Aorta (tissue), 5 donors: ENCODE results near the gene SLC35A5. TPM values are rescaled to one million over a fixed set of nuclear protein-coding genes. Genes with fewer than 3 reads are reported as not detected.

Source experiments
- ATAC-seq: fragments of 200-7000 bp; cut with Tn5 transposase; one replicate; pipeline ENCODE4 v1.9.1; 2022; ENCODE audit warnings: moderate library complexity; ENCODE audit not compliant: low FRiP score
- DNase-seq, 2 donors: peaks; one replicate each; pipeline ENCODE4 v3.0.0-alpha.2; 2020
- H3K27ac ChIP-seq, 2 donors: one replicate each; pipeline ENCODE4 v1.5.1; 2013; ENCODE audit warnings: low read length in 2 of 2, mild to moderate bottlenecking in 2 of 2, moderate library complexity in 2 of 2, control low read depth in 1 of 2, inconsistent platforms in 1 of 2, low read depth in 1 of 2
- H3K27me3 ChIP-seq, 2 donors: one replicate each; pipeline ENCODE4 v1.6.1; 2013; ENCODE audit warnings: control low read depth in 1 of 2, low read length in 1 of 2, mild to moderate bottlenecking in 1 of 2, moderate library complexity in 1 of 2; ENCODE audit not compliant: insufficient read depth in 2 of 2, control insufficient read depth in 1 of 2
- H3K36me3 ChIP-seq, 2 donors: one replicate each; pipeline ENCODE4 v1.6.1; 2013; ENCODE audit warnings: control low read depth in 1 of 2, low read length in 1 of 2, mild to moderate bottlenecking in 1 of 2; ENCODE audit not compliant: insufficient read depth in 2 of 2, control insufficient read depth in 1 of 2
- H3K4me1 ChIP-seq, 2 donors: one replicate each; pipeline ENCODE4 v1.6.1; 2013; ENCODE audit warnings: low read length in 2 of 2, control low read depth in 1 of 2, mild to moderate bottlenecking in 1 of 2, moderate library complexity in 1 of 2; ENCODE audit not compliant: insufficient read depth in 2 of 2, control insufficient read depth in 1 of 2
- H3K4me3 ChIP-seq, 2 donors: one replicate each; pipeline ENCODE4 v1.5.1; 2013; ENCODE audit warnings: low read length in 2 of 2, control low read depth in 1 of 2, mild to moderate bottlenecking in 1 of 2
- H3K9me3 ChIP-seq: one replicate; pipeline ENCODE4 v1.6.1; 2013; ENCODE audit warnings: mild to moderate bottlenecking, low read length; ENCODE audit not compliant: control insufficient read depth
- WGBS, 2 donors: extraction: QIAGEN DNeasy Blood & Tissue Kit; methylation state at CpG; one replicate each; pipeline ENCODE4 v1.1.7; 2013; 5-methylcytosine and 5-hydroxymethylcytosine counted together
- intact Hi-C, 2 donors: fragments of 100-400 bp; cut with DNase I; formaldehyde crosslinking; loops; one replicate each; pipeline versions ENCODE4 v1.14.2 to v1.15.0; 2022
- polyA plus RNA-seq, 2 donors: library from polyadenylated mRNA; stranded (reverse); fragments of 200-250 nt; gene quantifications; one replicate each; pipeline ENCODE4 v1.2.3, GENCODE V29; 2013
- total RNA-seq, 2 donors: library from RNA; stranded (reverse); fragmentation: NEBNext Ultra II Directional; extraction: Animal tissue kit (Norgen Biotek cat#: 25700); gene quantifications; one replicate each; pipeline ENCODE4 v1.2.1, GENCODE V29; 2021
- donor health status: healthy with polysubstance abuse.
- donor health status: Bipolar disorder and iron deficiency.
- donor health status: DM: no; HTN: no; CAD: no.
- donor health status: DM: no; HTN: no; CAD: no.
- donor health status: DM: yes; HTN: yes; CAD: no.

The SLC35A5 gene
- total and polyA plus RNA-seq, 4 donors: 10.0 to 30.5 (median 25.4) TPM

DNA sequence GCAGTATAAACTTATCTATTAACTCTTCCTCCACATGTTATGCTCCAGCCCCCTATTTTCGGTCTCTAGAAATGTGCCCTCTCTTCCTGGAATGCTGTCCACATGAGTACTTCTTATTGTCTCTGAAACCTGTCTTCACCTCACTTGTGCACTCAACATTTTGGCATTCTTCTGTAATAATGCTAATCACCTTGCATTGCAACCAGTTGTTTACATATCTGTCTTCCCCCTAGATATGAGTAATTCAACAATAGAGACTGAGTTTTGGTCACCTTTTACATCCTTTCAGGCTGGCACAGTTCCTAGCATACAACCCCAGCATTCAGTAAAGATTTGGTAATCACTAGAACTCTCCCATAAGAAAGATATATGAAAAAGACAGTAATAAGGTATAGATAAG is 61.9 kb downstream of the SLC35A5 start:
- ATAC-seq (no peak), DNase-seq (no peak)
- intact Hi-C loops: no loop called here
- Histone ChIP-seq H3K36me3 (peaks cover 0 to 3% of the 10 kb centered on the region in 2 donors), H3K4me3 (no peak overlapping the region), H3K27me3 (no peaks in the 10 kb centered on the region), H3K9me3 (no peaks in the 10 kb centered on the region), H3K27ac (no peak overlapping the region), H3K4me1 (peaks cover 0 to 5% of the 10 kb centered on the region in 2 donors)
- 96 to 100% methylated on average over 1 of the region's 1 CpG for WGBS, 2 donors

DNA sequence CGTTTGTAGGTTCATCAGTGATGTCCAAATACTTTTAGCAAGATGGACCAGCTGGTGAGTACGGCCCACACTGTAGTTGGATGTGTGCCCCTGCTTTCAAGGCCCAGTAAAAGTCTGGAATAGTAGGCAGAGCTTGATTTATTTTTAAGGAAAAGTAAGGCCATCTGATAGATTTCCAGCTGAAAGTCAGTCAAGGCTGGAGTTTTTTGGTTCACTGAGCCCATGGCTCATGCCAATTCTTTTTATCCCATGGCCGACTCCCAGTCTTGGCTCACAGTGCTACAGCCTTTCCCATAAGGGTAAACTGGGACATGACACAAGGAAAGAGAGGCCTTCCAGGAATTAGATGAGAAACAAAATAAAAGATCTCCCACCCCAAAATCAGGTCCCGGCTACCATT is 65.6 kb downstream of the SLC35A5 start:
- Histone ChIP-seq H3K9me3 (no peaks in the 10 kb centered on the region), H3K27me3 (no peaks in the 10 kb centered on the region), H3K27ac (peak overlapping the region in 1 of 2 donors; percentile 49), H3K4me1 (peaks cover 0 to 5% of the 10 kb centered on the region in 2 donors), H3K36me3 (peaks cover 0 to 3% of the 10 kb centered on the region in 2 donors), H3K4me3 (no peak overlapping the region)
- WGBS, 2 donors: 3 to 8% methylated on average over 4 of the region's 4 CpGs
- peak in 1 of 2 donors; percentile 58 for DNase-seq
- ATAC-seq: peak; percentile 69
- intact Hi-C loops: no loop called here

DNA sequence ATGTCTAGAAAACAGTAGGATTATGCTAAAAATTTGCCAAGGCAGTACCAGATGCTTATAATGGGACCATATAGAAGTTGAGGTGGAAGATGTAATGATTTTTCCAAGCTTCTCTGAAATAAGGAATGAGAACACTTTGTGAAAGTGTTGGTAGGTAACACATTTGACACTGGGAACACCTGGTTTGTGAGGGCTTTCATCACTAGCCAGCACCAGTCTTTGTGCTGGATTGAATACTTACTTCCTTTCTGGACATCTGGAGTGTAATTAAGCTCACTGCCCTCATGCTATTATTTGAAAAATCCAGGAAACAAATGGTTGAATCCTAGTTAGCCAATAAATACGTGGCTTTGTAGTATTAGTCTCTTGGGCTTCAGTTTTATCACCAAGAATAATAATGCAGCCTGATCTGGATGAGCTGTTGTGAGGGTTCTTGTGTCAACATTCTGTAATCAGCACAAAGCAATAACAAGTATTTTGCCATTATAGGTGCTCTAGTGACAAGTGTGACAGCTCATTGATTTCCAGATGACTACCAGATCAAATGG is 66.1 kb downstream of the SLC35A5 start:
- Histone ChIP-seq H3K27ac (peak overlapping the region in 1 of 2 donors; percentile 49), H3K4me3 (no peak overlapping the region), H3K9me3 (no peaks in the 10 kb centered on the region), H3K27me3 (no peaks in the 10 kb centered on the region), H3K4me1 (peaks cover 0 to 5% of the 10 kb centered on the region in 2 donors), H3K36me3 (peaks cover 0 to 3% of the 10 kb centered on the region in 2 donors)
- intact Hi-C loops: no loop called here
- no peak for DNase-seq
- peak; percentile 27 for ATAC-seq
- 38 to 58% methylated on average over 1 of the region's 1 CpG for WGBS, 2 donors

DNA sequence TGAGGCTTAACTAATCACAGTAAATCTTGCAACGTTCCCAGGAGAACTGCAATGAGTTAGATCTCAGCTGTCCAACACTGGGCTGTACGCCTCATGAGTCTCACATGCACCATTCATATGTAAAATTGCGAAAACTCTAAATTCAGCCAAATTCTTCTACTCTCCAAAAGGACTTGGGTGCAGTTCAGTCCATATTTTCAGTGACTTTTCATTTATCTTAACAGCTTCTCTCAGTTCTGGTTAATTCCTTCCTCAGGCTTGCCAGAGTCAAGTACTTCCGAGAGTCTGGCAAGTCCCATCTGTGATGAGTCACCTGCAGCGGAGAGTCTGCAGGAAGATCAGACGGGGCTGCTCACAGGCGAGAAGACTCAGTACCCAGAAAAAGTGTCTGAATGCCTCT is 67.6 kb downstream of the SLC35A5 start:
- H3K4me3 ChIP-seq: no peak overlapping the region
- intact Hi-C loops: no loop called here
- DNase-seq (peak in 1 of 2 donors; percentile 71), ATAC-seq (peak; percentile 84)
- no peak overlapping the region for H3K27ac ChIP-seq
- H3K4me1 ChIP-seq: peaks cover 0 to 5% of the 10 kb centered on the region in 2 donors
- H3K9me3 ChIP-seq: no peaks in the 10 kb centered on the region
- no peaks in the 10 kb centered on the region for H3K36me3 ChIP-seq
- no peaks in the 10 kb centered on the region for H3K27me3 ChIP-seq
- 45 to 50% methylated on average over 7 of the region's 7 CpGs for WGBS, 2 donors

DNA sequence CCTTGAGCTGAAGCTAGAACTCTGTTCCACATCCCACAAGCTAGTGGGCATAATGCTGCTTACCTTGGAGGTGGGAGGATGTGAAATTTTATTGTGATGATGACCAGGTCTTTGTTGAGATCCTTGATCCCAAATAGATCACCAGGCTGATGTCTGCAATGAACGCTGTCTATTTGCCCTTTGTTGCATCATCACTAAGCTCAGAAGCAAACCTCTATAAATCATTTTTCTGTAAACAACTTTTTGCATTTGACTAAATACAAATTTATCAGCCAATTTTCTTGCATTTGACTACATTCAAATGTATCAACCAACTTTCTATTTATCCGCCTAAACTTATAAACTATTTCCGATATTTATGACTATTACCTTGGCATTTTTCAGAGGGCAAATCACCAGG is 69.4 kb downstream of the SLC35A5 start:
- DNase-seq (no peak), ATAC-seq (no peak)
- H3K4me3 ChIP-seq: no peak overlapping the region
- H3K27ac ChIP-seq: no peak overlapping the region
- H3K36me3 ChIP-seq: no peaks in the 10 kb centered on the region
- intact Hi-C loops: no loop called here
- no peaks in the 10 kb centered on the region for H3K27me3 ChIP-seq
- WGBS, 2 donors: 94 to 97% methylated on average over 3 of the region's 3 CpGs
- no peaks in the 10 kb centered on the region for H3K9me3 ChIP-seq
- H3K4me1 ChIP-seq: peaks cover 0 to 5% of the 10 kb centered on the region in 2 donors

DNA sequence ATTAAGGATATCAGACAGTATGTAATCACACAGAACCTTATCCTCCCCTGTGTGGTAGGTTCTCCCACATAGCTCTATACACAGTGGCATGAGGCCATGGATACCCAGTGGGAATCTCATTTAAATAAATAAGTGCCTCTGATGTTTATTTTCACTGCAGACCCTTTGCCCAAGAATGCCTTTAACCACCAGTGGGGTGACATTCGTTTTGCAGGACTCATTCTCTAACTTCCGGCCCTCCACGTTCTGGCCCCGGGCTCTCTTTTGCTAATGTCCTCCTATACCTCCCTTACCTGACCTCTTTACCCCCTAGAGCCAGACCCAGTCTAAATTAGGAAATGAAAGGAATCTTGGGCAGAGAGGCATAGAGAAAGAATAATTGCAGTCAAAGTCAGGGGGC is 70.8 kb downstream of the SLC35A5 start:
- Histone ChIP-seq H3K4me3 (no peak overlapping the region), H3K36me3 (no peaks in the 10 kb centered on the region), H3K27me3 (no peaks in the 10 kb centered on the region), H3K4me1 (peaks cover 1 to 4% of the 10 kb centered on the region in 2 donors), H3K9me3 (no peaks in the 10 kb centered on the region), H3K27ac (no peak overlapping the region)
- intact Hi-C loops: no loop called here
- DNase-seq: no peak
- 64 to 78% methylated on average over 4 of the region's 4 CpGs for WGBS, 2 donors
- no peak for ATAC-seq

DNA sequence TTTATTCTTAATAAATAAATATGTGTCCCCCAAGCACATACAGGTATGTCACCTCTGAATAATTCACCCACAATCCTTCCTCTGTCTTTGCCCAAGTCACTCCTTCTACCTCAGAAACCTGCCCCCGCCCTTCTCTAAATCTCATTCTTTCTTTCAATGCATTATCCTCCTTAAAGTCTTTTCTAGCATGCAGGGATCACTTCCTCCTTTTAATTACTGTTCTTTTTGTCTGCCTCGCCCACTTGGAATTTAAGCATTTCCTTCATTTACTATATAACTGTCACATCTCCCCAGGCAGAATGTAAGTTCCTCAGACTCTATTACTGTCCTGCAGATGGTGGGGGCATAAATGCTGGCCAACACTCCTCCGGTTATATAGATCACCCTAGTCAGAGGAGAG is 71.3 kb downstream of the SLC35A5 start:
- no peak overlapping the region for H3K27ac ChIP-seq
- ATAC-seq: no peak
- intact Hi-C loops: no loop called here

DNA sequence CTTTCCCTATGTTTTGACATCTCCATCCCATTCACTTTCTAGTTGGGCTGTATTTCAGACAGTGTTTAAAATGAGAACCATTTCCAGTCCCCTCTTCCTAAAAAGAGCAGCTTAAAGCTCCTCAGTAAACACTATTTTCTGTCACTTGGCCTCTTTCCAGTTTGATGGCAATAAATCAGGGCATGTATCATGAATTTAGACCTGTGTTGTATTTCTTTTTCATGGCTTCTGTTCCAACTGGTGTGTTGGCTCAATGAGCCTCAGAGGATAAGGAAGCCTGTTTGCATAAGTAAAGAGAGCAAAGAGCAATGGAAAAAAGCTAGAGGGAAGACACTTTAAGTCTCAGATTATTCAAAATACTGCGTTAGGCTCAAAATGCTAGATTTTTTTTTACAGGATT is 71.9 kb downstream of the SLC35A5 start:
- intact Hi-C loops: no loop called here
- no peak for DNase-seq
- H3K4me3 ChIP-seq: no peak overlapping the region

More for the DNA sequence above, 71.3 kb downstream of the SLC35A5 start:
- 62 to 64% methylated on average over 3 of the region's 3 CpGs for WGBS, 2 donors
- Histone ChIP-seq H3K9me3 (no peaks in the 10 kb centered on the region), H3K27me3 (no peaks in the 10 kb centered on the region), H3K36me3 (no peaks in the 10 kb centered on the region), H3K4me3 (no peak overlapping the region), H3K4me1 (peaks cover 0 to 2% of the 10 kb centered on the region in 2 donors)
- DNase-seq: no peak

DNA sequence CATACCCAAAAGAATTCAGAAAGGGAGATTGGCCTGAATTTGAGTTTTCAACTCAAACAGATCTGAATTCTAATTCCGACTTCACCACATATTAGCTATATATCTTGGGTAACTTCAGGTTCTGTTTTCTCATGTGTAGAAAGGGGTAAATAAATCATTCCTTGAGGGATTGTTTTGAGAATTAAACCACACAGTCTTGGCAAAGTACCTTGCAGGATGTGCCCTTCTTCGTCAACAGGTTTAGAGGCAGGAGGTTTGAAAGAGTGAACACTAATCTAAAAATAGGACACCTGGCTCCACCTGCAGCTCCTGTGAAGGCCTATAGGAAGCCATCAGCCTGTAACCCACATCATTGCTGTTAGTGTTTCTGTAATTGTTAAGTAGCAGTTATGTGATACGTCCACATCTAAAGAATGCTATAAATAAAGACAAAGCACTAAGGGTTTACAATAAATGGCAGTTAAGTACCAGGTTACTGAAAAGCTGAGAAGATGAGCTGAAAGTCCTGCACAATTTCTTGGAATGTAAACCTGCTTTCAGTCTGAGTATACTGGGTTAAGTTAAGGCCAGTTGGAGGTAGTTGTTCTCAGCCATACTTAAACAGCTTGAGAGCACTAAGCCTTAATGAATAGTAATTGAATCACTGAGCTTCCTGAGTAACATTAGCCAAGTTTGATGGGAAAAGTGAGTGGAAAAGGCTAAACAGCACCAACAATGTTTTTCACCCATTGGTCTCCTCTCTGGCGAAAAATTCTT is 73.1 kb downstream of the SLC35A5 start:
- Histone ChIP-seq H3K4me1 (peaks cover 0 to 2% of the 10 kb centered on the region in 2 donors), H3K4me3 (no peak overlapping the region)
- intact Hi-C loops: loop anchor here in 1 of 2 donors (1.0 kb wide), 1 partner anchor 53 kb away; no protein-coding TSS in a partner anchor

More for the DNA sequence above, 71.9 kb downstream of the SLC35A5 start:
- H3K36me3 ChIP-seq: no peaks in the 10 kb centered on the region
- 74 to 89% methylated on average over 1 of the region's 1 CpG for WGBS, 2 donors
- no peak overlapping the region for H3K27ac ChIP-seq
- H3K4me1 ChIP-seq: peaks cover 0 to 2% of the 10 kb centered on the region in 2 donors
- no peaks in the 10 kb centered on the region for H3K9me3 ChIP-seq
- no peaks in the 10 kb centered on the region for H3K27me3 ChIP-seq
- no peak for ATAC-seq

More for the DNA sequence above, 73.1 kb downstream of the SLC35A5 start:
- no peaks in the 10 kb centered on the region for H3K36me3 ChIP-seq
- no peaks in the 10 kb centered on the region for H3K9me3 ChIP-seq
- ATAC-seq (no peak), DNase-seq (no peak)
- H3K27ac ChIP-seq: no peak overlapping the region
- H3K27me3 ChIP-seq: no peaks in the 10 kb centered on the region
- WGBS, 2 donors: 80 to 87% methylated on average over 4 of the region's 4 CpGs
